Medulla oblongata (tissue), 1 donor: ENCODE measurements around the gene ANKRD26.

Experiments
- DNase-seq: peaks from one replicate; pipeline ENCODE4 v3.0.0-alpha.2; 2015; ENCODE audit errors: extremely low spot score

The ANKRD26 gene

DNA sequence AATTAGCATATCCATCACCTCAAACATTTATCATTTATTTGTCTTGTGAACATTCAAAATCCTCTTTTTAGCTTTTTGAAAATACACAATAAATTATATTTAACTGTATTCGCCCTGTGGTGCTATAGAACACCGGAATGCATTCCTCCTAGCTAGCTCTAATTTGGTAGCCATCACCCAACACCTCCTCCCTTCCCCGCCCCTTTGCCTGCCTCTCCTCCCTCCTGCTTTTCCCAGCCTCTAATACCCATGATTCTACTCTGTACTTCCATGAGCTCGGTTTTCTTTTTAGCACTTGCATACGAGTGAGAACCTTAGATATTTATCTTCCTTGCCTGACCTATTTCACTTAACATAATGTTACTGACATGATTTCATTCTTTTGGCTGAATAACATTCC lies 80.1 kb downstream of the ANKRD26 start:
- no peak for DNase-seq

DNA sequence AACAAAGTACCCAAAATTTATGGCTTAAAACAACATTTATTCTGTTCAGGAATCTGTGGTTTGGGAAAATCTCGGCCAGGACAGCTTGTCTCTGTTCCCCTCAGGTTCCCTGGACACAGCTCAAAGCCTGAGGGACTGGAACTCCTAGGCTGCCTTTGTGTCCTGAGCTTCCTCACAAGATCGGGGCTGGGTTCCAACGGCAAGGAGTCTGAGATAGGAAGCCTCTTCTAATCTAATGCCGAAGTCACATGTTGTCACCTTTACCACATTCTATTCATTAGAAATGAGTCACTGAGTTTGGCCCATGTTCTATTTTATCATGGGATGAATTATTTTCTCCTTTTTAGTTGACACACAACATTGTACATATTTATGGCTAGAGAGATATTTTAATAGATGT lies 80.5 kb downstream of the ANKRD26 start:
- DNase-seq: no peak

DNA sequence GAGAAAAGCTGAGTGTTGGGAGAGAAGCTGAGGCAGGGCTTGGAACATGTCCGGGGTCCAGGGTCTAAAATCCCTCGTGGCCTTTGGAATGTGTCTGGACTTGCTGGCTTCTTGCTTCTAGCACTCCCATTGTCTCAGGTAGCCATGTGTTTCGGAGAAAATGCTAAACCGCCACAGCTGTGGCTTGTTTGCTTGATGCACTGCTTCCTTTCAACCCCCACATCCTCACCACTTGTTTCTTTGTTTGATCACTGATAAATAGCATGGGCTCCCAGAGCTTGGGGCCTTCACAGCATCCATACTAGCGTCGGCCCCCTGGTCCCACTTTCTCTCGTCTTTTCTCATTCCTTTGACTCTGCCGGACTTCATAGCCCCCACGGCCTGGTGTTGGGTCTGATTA lies 102.7 kb downstream of the ANKRD26 start:
- no peak for DNase-seq

DNA sequence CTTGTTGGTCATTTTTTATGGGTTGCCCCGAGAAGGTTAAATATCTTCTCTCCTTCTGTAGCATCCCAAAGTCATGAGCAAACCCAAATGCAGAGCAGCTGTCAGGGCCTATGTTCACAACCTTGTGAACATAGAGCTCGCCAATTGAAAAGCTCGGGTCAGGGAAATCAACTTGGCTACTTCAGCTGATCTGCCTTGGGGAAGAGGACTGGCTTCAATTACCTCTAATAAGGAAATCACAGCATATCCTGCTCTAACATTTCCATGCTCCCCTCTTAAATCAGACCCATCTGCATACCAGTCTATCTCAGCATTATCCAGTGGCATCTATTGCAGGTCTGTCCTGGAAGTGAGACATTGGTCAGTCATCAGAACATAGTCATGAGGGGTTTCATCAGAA lies 105.6 kb downstream of the ANKRD26 start:
- no peak for DNase-seq

DNA sequence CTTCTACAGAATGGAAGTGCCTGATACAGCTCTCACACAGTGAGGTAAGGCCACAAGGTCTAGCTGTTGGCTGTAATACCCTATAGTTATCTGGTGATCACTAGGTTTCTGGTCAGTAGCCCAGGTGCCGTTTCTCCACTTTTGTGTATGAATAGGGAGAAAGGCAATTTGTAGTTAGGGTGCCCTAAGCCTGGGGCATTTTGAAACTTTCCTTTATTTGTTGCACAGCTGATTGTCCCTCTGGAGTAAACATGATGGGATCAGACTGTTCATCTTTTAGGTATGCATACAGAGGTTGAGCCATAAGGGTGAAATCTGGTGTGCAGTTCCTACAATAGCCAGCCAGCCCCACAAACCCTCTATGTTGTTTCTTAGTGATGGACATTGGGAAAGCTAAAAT lies 112.4 kb downstream of the ANKRD26 start:
- DNase-seq: no peak

DNA sequence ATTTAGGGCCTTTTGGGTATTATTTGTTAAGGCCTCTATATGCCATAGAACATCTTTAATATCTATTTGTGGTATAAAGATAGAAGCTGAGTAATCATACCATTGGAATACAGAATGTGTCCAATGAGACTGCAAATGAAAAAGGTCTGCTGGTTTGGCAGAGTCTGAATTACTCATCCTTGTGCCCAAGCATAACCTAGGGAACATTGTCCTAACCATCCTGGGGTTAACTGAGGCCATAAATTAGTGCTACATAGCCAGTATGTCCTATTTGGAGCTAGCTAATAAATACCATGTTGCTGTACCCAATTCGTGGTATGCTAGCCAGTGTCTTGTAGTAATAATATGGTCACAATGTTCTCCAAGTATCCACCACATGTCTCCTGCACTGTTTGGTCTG lies 117.1 kb downstream of the ANKRD26 start:
- no peak for DNase-seq

DNA sequence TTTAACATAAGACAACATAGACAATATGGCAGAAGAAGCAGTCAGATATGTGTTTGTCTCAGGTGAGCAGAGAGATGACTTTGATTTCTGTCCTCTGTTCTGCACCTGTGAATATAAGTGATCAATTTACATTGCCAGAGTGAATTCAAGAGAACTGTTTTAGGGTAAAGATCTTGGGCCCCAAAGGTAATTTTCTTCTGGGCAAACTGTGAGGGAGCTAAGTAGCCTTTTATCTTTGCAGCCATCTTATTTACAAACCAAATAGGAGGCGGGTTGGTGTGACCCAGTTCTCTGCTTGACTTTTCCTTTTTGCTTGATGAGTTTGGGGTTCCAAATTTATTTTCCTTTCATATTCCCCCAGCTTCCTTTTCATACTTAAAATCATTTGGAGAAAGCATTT lies 118.2 kb downstream of the ANKRD26 start:
- no peak for DNase-seq

DNA sequence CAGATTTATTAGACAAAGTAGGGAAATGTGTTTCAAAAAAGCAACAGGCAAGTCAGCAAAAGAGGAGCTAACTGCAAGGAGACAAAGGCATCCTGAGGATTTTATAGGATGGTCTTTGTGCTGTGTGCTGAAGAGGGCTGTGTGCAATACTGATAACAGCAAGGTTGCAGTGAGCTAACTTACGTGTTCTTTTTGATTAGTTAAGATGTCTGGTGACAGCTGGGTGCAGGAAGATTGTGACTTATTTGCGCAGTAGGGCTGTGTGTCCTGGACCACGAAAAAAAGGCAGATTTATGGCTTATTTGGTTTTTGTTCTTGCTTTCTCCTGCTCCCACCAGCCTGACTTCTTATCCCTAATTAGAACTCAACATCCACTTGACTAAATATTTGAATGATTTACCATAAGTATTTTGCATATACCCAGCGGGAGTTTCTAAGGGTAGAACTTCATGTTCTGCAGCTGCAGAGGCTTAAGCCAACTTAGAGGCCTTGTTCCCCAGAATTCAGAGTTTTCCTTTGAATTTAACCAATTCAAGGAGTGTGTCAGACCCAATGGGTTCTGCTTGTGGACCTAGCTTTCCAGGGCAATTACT lies 119.0 kb downstream of the ANKRD26 start:
- no peak for DNase-seq

DNA sequence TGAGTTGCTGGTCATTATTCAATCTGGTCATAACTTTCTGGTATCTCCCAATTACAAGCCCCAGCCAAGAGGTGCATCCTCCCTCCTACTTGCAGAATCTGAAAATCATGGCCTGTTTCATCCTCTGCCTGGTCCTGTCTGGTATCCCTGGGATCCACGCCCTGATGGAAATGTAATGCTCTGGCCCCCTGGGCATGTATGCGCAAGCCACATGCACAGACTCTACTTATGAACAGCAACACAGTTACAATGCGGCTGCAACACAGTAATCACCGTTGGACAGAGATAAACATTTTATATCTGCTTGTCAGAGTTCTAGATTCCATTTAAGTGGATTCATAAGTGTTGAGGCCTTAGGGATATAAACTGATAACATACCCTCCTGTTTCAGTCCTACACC lies 121.8 kb downstream of the ANKRD26 start:
- no peak for DNase-seq

DNA sequence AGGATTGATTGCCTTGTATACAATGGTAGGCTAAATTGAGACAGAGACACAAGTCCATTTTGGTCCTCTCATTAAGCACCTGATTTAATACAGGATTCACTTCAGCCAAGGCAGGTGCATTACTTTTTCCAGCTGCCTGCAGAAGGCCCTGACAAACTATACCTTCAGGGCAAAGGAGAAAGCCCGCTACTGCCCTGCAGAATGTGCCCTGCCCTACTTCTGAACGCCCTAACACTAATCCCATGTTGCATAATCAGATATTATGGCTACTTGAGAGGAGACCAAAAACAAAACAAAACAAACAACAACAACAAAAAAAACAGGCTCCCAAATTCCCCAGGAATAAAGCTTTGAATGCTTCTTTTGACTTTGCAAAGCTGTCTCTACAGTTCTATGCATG lies 122.7 kb downstream of the ANKRD26 start:
- DNase-seq: no peak

DNA sequence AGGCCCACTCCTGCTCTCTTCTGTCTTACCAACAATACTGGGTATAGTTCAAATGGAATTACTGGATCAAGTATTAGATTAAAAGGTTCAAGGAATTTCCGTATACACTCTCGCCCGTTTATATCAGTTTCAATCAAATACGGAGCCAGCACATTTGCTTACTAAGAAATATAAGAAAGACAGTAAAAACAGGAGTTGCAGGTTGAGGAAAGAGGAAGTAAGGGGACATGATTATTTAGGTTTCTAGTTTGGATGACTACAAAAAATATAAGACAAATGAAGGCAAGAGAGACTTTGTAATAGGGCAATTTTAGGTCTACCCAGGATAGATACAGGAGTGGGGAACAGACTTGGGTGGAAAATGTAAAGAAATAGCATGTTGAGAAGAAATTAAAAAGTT lies 129.6 kb downstream of the ANKRD26 start:
- no peak for DNase-seq

DNA sequence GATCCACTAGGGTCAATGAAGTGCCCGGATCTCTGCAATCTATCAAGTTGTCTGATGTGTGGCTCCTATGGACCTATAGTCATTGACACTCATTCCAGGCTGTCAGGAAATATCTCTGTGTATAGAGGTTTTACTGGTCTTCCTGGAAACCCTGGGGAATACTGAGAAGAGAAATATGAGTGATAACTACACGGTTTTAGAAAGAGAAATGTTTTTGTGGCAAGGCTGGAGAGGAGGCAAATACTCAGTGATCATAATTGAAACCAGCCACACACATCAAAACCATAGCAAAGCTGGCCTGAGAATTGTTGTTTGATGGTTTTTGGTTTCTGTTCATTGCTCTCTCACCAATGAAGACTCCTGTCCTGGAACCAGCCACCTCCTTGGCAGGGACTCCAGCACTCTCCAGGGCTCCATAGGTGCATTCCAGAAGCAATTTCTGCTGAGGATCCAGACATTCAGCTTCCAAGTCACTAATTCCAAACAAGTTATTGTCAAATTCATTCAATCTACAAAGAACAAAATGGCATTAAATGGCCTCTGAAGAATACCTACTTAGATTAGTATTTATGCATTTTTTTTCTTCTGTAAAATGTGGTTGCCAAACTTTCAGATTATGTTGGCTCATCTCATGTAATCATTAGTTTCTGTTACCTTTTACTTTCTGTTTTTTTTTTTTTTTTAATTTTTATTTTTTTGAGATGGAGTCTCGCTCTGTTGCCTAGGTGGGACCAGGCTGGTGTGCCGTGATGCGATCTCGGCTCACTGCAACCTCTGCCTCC lies 131.0 kb downstream of the ANKRD26 start:
- DNase-seq: no peak

DNA sequence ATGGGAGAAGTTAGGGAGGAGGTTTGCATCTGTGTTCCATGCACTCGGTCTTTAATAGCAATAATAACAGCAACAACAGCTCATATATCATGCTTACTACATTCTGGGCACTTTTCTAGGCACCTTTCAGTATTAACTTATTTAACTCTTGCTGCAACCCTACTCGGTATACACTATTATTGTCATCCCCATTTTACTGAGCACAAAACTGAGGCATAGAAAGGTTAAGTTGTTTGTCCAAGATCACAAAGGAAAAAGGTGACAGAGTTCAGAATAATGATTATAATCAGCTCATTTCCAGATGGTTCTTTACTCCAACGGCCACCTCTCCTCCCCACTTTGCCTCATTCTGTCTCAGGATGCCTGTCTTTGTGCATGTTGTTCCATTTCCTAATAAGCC lies 137.5 kb downstream of the ANKRD26 start:
- DNase-seq: no peak

DNA sequence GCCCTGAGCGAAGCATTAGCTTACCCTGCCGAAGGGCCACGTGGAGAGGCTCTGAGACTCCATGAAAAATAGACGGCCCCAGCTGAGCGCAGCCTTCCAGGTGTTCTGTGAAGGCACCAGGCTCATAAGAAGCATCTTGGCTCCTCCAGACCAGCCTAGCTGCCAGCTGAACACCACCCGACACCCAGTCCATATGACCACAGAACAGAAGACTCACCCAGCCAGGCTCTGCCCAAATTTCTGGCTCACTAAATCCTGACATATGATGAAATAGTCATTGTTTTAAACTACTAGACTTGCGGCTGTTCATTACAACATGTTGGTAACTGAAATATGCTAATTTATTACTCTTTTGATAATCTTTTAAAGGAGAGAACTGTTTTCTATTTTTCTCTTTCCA lies 140.0 kb downstream of the ANKRD26 start:
- no peak for DNase-seq

DNA sequence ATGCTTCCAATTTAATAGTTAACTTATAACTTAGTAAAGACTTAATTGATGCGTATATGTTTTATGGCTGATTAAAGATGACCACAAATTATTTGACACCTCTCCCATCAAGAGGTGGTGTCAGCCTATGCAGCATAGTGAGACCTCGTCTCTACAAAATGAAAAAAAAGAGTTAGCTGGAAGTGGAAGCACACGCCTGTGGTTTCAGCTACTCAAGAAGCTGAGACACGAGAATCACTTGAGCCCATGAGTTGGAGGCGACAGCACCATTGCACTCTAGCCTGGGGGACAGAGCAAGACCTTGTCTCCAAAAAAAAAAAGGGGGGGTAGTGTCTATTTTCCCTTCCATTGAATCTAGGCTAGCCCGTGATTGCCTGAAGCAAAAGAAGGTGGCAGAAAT lies 140.5 kb downstream of the ANKRD26 start:
- no peak for DNase-seq
